IPS-18a (cell line): ENCODE measurements around the gene CTCFL.

ENCODE experiments used
- H3K27ac ChIP-seq: one replicate; pipeline ENCODE4 v1.5.1; 2013; ENCODE audit warnings: low read length
- H3K27me3 ChIP-seq: one replicate; pipeline ENCODE4 v1.6.1; 2013; ENCODE audit warnings: mild to moderate bottlenecking, low read length; ENCODE audit not compliant: control insufficient read depth, insufficient read depth
- H3K36me3 ChIP-seq: one replicate; pipeline ENCODE4 v1.6.1; 2013; ENCODE audit warnings: low read depth, low read length; ENCODE audit not compliant: control insufficient read depth
- H3K4me1 ChIP-seq: one replicate; pipeline ENCODE4 v1.6.1; 2013; ENCODE audit warnings: low read depth, low read length; ENCODE audit not compliant: control insufficient read depth
- H3K4me3 ChIP-seq: one replicate; pipeline ENCODE4 v1.5.1; 2013; ENCODE audit warnings: low read length
- H3K9ac ChIP-seq: one replicate; pipeline ENCODE4 v1.6.1; 2013; ENCODE audit warnings: mild to moderate bottlenecking, low read length, moderate library complexity
- H3K9me3 ChIP-seq: one replicate; pipeline ENCODE4 v1.6.1; 2013; ENCODE audit warnings: low read depth, low read length; ENCODE audit not compliant: control insufficient read depth

Gene CTCFL

GRCh38 chr20:57464642-57465211 lies 60.2 kb downstream of the CTCFL start:
- Histone ChIP-seq H3K4me3 (no peak overlapping the region), H3K27me3 (no peaks in the 10 kb centered on the region), H3K9me3 (no peaks in the 10 kb centered on the region), H3K4me1 (peaks cover 17% of the 10 kb centered on the region), H3K36me3 (no peaks in the 10 kb centered on the region), H3K9ac (no peak overlapping the region), H3K27ac (no peak overlapping the region)

GRCh38 chr20:57462781-57463180 lies 62.2 kb downstream of the CTCFL start:
- H3K27ac ChIP-seq, result no peak overlapping the region
- H3K9me3 ChIP-seq, result no peaks in the 10 kb centered on the region
- no peaks in the 10 kb centered on the region for H3K27me3 ChIP-seq
- no peak overlapping the region for H3K9ac ChIP-seq
- no peak overlapping the region for H3K4me3 ChIP-seq
- H3K4me1 ChIP-seq, result peaks cover 9% of the 10 kb centered on the region
- H3K36me3 ChIP-seq, result no peaks in the 10 kb centered on the region

- H3K4me3 ChIP-seq, result no peak overlapping the region
- H3K4me1 ChIP-seq, result peaks cover 5% of the 10 kb centered on the region
- no peak overlapping the region for H3K9ac ChIP-seq
- H3K9me3 ChIP-seq, result no peaks in the 10 kb centered on the region
- H3K27ac ChIP-seq, result no peak overlapping the region
- no peaks in the 10 kb centered on the region for H3K36me3 ChIP-seq
- H3K27me3 ChIP-seq, result no peaks in the 10 kb centered on the region
These were observed 63.2 kb downstream of the CTCFL start for GRCh38 chr20:57461726-57462125.

- Histone ChIP-seq H3K9ac (no peak overlapping the region), H3K36me3 (no peaks in the 10 kb centered on the region), H3K27ac (no peak overlapping the region), H3K9me3 (no peaks in the 10 kb centered on the region), H3K4me1 (peaks cover 5% of the 10 kb centered on the region), H3K27me3 (no peaks in the 10 kb centered on the region), H3K4me3 (no peak overlapping the region)
These were observed 64.0 kb downstream of the CTCFL start for GRCh38 chr20:57460781-57461465.

- no peak overlapping the region for H3K9ac ChIP-seq
- H3K9me3 ChIP-seq, result no peaks in the 10 kb centered on the region
- no peak overlapping the region for H3K4me3 ChIP-seq
- H3K4me1 ChIP-seq, result peaks cover 5% of the 10 kb centered on the region
- no peaks in the 10 kb centered on the region for H3K36me3 ChIP-seq
- no peaks in the 10 kb centered on the region for H3K27me3 ChIP-seq
- no peak overlapping the region for H3K27ac ChIP-seq
These were observed 65.0 kb downstream of the CTCFL start for GRCh38 chr20:57459897-57460296.

GRCh38 chr20:57459278-57459677 lies 65.7 kb downstream of the CTCFL start:
- Histone ChIP-seq H3K4me3 (no peak overlapping the region), H3K27me3 (no peaks in the 10 kb centered on the region), H3K9ac (no peak overlapping the region), H3K36me3 (no peaks in the 10 kb centered on the region), H3K9me3 (no peaks in the 10 kb centered on the region), H3K27ac (no peak overlapping the region), H3K4me1 (peaks cover 5% of the 10 kb centered on the region)

- Histone ChIP-seq H3K9me3 (no peaks in the 10 kb centered on the region), H3K27ac (no peak overlapping the region), H3K27me3 (no peaks in the 10 kb centered on the region), H3K36me3 (no peaks in the 10 kb centered on the region), H3K4me1 (peaks cover 5% of the 10 kb centered on the region), H3K9ac (no peak overlapping the region), H3K4me3 (no peak overlapping the region)
These were observed 66.4 kb downstream of the CTCFL start for GRCh38 chr20:57458400-57459160.

GRCh38 chr20:57457243-57458095 lies 67.5 kb downstream of the CTCFL start:
- Histone ChIP-seq H3K27ac (no peak overlapping the region), H3K4me3 (no peak overlapping the region), H3K9me3 (no peaks in the 10 kb centered on the region), H3K9ac (no peak overlapping the region), H3K27me3 (no peaks in the 10 kb centered on the region), H3K36me3 (no peaks in the 10 kb centered on the region), H3K4me1 (peaks cover 5% of the 10 kb centered on the region)

GRCh38 chr20:57456116-57456515 lies 68.8 kb downstream of the CTCFL start:
- H3K36me3 ChIP-seq, result no peaks in the 10 kb centered on the region
- no peaks in the 10 kb centered on the region for H3K9me3 ChIP-seq
- no peak overlapping the region for H3K4me3 ChIP-seq
- H3K9ac ChIP-seq, result no peak overlapping the region
- no peaks in the 10 kb centered on the region for H3K27me3 ChIP-seq
- peaks cover 5% of the 10 kb centered on the region for H3K4me1 ChIP-seq
- H3K27ac ChIP-seq, result no peak overlapping the region

- Histone ChIP-seq H3K27ac (no peak overlapping the region), H3K9ac (no peak overlapping the region), H3K36me3 (no peaks in the 10 kb centered on the region), H3K4me3 (no peak overlapping the region), H3K9me3 (no peaks in the 10 kb centered on the region), H3K4me1 (peaks cover 5% of the 10 kb centered on the region), H3K27me3 (no peaks in the 10 kb centered on the region)
These were observed 69.6 kb downstream of the CTCFL start for GRCh38 chr20:57455386-57455785.
